ENCODE results near the gene TIMM22.
"Not testable (repeated sequence)": the region's sequence is repeated elsewhere in the genome, so short reads cannot be mapped to it uniquely, and the experiment has no call there.

TIMM22 gene

GRCh38 chr17:996554-997344 lies at the start of gene TIMM22:
Gene TIMM22, plus strand, starts transcription at chr17:997129. Its CDS starts 14 bp downstream, at chr17:997143.
- peak; percentile 92 for DNase-seq

- DNase-seq: no peak
Measured at GRCh38 chr17:948284-948852, 48.6 kb upstream of the TIMM22 start.

DNA sequence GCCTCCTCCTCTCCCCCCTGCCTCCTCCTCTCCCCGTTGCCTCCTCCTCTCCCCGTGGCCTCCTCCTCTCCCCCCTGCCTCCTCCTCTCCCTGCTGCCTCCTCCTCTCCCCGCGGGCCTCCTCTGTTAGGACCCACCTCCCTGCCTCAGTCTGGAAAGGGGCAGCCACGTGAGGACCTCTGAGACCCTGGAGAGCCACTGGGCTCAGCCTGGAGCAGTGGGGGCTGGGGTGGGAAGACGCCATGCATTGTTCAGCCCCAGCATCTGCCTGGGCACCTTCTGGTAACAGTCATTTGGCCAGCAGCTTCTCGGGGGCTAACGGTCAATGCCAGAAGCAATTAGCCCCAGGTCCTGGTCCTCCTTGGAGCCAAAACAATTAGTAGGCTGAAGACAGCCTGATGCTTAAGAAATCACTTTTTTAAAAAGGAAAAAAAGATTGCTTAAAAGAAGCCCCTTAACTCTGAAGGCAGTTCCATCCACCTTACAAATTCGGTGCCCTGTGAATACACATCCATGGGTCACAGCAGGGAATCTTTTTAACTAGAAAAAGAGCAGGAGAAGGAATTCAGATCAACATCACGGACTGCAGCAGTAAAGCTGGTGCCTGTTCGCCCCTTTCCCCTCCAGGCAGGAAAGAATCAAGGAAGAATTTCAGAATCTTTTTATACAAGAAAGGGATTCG lies 47.2 kb upstream of the TIMM22 start:
- DNase-seq: no peak

DNA sequence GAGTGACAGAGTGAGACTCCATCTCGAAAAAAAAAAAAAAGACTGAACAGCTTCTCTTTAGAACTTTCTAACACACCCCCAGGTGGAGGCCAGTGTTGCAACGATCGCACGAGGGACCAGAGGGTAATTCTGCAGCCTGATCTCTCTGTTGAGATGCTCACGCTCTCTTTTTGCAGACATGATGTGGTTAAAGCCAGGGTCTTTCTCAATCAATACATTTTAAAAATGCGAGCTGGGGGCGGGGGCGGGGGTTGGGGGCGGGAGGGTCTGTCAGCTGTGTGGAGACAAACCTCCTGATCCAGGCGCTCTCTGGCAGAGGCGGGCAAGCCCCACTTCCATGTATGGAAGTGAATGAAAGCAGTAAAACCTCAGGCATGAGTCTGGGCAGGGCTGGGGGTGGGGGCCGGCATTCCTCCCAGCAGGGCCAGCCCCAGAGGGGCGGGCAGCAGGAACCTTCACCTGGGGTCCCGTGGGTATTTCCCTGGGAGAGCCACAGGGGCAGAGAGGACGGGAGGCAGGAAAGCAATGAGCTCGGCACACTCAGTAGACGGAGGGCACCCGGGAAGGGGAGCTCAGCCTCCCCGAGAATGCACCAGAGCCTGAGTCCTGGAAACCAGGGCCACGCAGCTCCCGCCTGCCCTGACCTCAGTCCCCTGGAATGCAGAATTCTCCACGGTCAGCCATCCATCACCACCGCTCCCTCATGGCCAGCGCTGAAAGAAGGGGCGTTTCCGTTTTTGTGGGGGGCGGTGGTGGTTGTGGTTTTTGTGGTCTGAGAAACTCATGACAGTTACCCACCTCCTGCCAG lies 45.4 kb upstream of the TIMM22 start:
- DNase-seq: no peak

GRCh38 chr17:952592-952991 lies 44.3 kb upstream of the TIMM22 start:
- not testable (repeated sequence) for DNase-seq

DNA sequence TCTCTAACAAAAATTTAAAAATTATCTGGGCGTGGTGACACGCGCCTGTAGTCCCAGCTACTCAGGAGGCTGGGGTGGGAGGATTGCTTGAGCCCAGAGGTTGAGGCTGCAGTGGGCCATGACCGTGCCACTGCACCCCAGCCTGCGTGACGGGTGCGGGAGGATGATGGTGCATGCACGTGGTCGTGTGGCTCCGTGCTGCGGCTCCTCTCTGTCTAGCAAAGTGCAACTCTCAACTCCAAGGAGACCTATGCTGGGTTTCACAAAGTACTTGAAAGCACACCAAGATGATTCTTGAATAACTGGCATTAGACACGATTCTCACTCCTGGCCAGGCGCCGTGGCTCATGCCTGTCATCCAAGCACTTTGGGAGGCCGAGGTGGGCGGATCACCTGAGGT lies 43.2 kb upstream of the TIMM22 start:
- DNase-seq: no peak

- DNase-seq: no peak
Measured at GRCh38 chr17:954431-955164, 42.3 kb upstream of the TIMM22 start.

DNA sequence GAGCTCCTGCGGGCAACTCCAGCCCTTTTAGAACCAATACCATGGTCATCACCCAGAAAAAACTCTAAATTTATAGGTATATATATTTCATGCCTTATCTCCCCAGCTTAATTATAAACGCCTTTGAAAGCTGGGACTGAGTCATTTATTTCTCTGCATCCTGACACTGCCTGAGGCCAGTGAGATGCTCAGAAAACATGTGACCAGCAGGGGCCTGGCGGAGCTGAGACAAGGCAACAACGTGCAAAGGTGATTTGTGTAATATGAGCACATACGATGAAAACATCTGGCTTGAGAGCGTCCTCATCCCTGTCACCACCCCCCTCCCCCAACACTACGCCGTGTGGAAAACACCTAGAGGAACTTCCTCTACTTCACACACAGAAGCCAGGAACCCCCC lies 40.0 kb upstream of the TIMM22 start:
- DNase-seq: no peak

DNA sequence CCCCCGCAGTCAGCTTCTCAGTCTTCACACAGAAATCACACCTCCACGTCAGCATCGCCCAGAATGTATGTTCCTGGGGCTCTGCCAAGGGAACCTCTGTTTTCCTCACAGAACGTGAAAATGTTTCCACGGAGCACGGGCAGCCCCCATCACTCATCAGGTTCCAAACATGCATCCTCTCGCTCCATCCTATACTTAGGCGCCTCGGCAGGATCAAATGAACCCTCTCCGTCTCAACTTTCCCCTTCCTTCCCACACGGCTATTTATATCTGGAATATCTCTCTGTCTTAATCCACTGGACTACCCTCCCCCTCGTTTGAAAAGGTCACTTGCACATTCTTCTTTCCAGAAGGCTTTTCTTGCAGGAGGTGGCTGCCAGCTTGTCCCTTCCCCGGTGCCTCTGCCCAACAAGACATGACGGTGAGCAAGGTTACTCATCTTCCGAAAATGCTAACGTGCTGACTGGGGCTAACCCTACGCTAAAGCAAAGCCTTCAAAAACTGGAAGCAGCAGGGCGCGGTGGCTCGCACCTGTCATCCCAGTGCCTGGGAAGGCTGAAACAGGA lies 39.0 kb upstream of the TIMM22 start:
- no peak for DNase-seq

- no peak for DNase-seq
Measured at GRCh38 chr17:958712-959451, 38.0 kb upstream of the TIMM22 start.

DNA sequence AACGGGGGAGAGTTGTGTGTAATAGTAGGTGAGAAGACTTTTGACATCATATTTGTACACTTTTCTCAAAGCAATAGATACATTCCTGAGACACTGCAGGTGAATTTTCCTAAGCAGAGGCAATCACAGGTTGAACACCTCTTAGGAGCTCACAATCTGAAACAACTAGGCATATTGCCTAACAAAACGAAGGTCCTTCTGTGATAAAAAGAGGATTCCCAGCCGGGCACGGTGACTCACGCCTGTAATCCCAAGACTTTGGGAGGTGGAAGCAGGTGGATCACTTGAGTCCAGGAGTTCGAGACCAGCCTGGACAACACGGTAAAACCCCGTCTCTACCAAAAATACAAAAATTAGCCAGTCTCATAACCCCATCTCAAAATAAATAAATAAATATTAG lies 34.8 kb upstream of the TIMM22 start:
- DNase-seq: no peak

DNA sequence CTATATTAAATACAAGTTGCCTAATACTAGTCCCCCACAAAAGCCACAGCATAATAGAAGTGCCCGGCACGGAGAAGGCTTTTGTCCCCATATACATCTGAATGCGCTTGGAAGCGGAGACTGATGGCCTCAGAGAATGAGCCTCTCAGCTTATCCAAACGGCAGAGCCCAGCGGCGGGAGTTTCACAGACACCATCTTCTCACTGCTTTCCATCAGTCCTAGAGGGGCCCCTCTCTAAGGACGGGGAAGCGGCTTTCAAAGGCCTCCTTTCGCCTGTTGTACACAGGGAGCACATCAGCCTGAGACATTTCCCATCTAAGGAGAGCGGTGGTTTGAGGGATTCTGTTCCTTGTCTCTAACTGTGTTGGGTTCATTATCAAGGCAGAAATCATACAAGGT lies 34.3 kb upstream of the TIMM22 start:
- DNase-seq: no peak

DNA sequence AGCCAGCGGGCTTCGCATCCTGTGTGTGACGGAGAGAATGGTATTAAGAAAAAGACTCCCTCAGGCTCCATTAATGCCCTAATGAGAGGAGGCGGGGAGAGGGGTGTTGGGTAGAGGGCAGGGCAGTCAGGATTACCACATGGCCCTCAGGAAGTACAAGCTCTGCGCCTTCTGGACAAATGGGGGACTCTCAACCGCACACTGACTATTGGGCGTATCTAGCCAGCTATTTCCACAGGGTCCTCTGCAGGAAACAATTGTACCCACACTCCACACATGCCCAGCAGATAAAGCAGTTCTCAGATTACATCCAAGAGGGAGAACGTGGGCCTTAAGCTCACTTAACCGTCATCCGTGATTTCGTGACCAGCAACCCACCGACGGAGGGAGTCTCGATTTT lies 32.1 kb upstream of the TIMM22 start:
- no peak for DNase-seq

DNA sequence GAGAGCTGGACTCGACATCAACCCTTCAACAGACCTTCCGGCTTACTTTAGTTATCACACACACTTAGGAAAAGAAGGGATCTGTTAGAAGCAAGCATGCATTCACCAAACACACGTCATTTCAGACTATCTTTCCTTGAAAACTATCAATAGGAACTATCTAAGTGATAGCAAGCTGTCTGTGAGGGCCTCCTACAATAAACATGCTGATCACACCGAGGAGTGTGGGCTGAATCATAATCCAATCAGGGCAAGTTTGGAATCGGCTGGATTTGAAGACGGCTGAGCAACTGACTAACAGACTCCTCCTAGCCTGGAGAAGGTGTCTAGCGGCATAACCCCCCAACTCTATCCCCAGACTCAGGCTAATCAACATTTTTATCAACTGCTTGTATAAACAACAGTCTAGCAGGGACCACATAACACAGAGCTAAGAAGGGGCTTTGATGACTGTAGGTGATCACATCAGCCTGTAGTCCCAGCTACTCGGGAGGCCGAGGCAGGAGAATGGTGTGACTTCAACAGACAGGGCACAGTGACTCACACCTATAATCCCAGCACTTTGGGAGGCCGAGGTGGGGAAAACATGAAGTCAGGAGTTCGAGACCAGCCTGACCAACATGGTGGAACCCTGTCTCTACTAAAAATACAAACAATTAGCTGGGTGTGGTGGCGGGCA lies 31.5 kb upstream of the TIMM22 start:
- DNase-seq: no peak

GRCh38 chr17:967122-967521 lies 29.8 kb upstream of the TIMM22 start:
- DNase-seq: no peak

GRCh38 chr17:968812-969730 lies 27.9 kb upstream of the TIMM22 start:
- no peak for DNase-seq

DNA sequence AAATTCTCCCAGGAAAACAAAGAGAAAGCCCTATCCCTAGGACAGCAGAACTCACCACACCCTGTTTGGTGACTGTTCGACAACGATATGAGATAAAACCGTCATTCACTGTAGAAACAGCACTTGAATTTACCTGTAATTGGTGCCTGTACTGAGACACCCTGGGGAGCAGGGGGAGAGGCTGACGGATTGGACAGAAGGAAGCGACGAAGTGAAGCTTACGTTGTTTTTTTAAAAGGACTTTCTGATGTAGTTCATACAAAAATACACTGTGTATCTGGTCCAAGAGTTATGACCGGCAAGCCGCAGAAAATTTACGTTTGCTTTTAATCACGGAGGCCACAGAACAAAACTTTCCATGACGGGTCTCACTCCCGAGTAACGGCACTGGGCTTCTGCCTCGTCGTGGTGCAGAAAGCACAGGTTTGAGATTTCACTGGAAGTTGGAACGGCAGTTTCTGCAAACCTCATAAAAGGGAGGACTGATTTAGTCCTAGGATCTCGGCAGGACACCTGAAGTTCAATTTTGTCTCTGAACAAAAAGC lies 27.0 kb upstream of the TIMM22 start:
- DNase-seq: no peak

DNA sequence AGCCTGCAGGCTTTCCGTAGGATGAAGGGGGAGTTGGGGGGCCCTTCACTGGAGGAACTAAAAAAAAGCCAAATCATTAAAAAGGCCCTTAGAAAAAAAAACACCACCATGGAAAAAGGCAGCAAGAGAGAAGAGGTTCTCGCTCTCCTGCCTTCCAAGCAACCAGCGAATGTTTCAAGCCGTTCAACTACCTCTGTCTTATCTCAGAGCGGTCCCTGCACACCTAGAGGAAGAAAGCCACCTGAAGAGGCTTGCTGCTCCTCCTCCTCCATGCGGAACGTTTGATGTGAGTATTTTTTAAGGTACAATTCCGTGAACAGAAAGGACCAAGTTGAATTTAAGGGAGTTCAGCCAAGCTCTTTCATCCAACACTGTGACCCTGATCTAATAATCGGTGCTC lies 26.6 kb upstream of the TIMM22 start:
- DNase-seq: no peak

DNA sequence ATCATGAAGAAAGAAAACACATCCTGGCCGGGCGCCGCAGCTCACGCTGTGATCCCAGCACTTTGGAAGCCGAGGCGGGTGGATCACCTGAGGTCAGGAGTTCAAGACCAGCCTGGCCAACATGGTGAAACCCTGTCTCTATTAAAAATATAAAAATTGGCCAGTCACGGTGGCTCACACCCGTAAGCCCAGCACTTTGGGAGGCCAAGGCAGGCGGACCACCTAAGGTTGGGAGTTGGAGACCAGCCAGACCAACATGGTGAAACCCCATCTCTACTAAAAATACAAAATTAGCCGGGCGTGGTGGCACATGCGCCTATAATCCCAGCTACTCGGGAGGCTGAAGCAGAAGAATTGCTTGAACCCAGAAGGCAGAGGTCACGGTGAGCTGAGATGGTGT lies 25.1 kb upstream of the TIMM22 start:
- not testable (repeated sequence) for DNase-seq

Data from NCI-H526 treated with DMSO at 0.1 percent for 48 hours (cell line).